GM19043 (cell line): Measurements from ENCODE around the gene HBA2.
"Not testable (repeated sequence)": the region's sequence is repeated elsewhere in the genome, so short reads cannot be mapped to it uniquely, and the experiment has no call there.

ENCODE experiments used
- ATAC-seq: cut with Tn5 transposase; IDR thresholded peaks from one replicate; pipeline ENCODE4 v1.9.1; 2021; ENCODE audit warnings: low read depth; ENCODE audit not compliant: unreplicated experiment

HBA2 gene

DNA sequence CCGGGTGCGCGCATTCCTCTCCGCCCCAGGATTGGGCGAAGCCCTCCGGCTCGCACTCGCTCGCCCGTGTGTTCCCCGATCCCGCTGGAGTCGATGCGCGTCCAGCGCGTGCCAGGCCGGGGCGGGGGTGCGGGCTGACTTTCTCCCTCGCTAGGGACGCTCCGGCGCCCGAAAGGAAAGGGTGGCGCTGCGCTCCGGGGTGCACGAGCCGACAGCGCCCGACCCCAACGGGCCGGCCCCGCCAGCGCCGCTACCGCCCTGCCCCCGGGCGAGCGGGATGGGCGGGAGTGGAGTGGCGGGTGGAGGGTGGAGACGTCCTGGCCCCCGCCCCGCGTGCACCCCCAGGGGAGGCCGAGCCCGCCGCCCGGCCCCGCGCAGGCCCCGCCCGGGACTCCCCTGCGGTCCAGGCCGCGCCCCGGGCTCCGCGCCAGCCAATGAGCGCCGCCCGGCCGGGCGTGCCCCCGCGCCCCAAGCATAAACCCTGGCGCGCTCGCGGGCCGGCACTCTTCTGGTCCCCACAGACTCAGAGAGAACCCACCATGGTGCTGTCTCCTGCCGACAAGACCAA lies at the start of gene HBA2:
Gene HBA2 (plus strand): TSS at position 503 of the 568 bp plus-strand sequence. CDS start 37 bp downstream, at position 540.
- not testable (repeated sequence) for ATAC-seq

GRCh38 chr16:123558-124350 lies 48.9 kb upstream of the HBA2 start:
- not testable (repeated sequence) for ATAC-seq

DNA sequence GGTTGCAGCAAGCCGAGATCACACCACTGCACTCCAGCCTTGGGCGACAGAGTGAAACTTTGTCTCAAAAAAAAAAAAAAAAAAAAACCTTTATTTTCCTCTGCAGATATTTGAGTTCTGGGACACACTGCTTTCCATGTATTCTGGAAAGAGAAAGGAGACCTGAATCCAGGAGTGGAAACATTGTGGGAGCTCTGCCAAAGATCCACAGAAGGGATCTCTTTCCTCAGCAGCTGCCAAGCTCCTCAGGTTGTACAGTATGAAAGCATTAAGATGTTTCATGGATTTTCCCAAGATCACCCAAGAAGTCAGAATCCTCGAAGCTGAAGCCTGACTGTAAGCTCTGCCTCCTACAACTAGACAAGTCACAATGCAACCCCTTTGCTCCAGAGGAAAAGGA lies 47.7 kb upstream of the HBA2 start:
- ATAC-seq, result no peak

- no peak for ATAC-seq
These were observed 43.6 kb upstream of the HBA2 start for GRCh38 chr16:129075-129474.

DNA sequence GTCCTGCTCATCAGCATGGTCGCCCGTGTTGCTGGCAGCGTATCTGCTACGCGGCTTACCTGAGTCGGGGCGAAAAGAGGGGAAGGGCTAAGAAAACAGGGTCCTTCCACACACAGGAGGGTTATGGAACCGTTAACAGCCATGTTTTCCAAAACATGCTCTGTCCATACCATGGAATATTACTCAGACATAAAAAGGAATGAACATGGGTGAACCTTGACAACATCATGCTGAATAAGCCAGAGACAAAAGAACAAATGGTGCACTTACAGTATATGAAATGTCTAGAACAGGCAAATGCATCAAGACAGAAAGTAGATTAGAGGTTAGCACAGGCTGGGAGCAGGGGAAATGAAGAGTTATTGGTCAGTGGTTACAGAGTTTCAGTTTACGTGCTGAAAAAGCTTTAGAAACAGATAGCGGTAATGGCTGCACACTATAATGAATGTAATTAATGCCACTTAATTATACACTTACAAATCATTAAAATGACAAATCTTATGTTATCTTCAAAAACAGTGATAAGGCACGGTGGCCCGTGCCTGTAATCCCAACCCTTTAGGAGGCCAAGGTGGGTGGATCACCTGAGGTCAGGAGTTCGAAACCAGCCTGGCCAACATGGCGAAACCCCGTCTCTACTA lies 42.0 kb upstream of the HBA2 start:
- ATAC-seq, result no peak

DNA sequence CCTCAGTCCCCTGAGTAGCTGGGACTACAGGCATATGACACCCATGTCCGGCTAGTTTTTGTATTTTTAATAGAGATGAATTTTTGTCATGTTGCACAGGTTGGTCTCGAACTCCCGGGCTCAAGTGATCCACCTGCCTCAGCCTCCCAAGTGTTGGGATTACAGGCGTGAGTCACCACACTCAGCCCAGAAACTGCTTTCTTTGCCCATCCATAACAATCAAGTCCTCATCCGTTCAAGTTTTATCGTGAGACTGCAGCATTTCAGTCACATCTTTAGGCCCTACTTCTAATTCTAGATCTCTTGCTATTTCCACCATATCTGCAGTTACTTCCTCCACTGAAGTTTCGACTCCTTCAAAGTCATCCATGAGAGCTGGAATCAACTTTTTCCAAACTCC lies 40.6 kb upstream of the HBA2 start:
- ATAC-seq, result no peak

GRCh38 chr16:133716-134115 lies 39.0 kb upstream of the HBA2 start:
- ATAC-seq, result no peak

- ATAC-seq, result no peak
These were observed 34.6 kb upstream of the HBA2 start for GRCh38 chr16:138049-138417.

DNA sequence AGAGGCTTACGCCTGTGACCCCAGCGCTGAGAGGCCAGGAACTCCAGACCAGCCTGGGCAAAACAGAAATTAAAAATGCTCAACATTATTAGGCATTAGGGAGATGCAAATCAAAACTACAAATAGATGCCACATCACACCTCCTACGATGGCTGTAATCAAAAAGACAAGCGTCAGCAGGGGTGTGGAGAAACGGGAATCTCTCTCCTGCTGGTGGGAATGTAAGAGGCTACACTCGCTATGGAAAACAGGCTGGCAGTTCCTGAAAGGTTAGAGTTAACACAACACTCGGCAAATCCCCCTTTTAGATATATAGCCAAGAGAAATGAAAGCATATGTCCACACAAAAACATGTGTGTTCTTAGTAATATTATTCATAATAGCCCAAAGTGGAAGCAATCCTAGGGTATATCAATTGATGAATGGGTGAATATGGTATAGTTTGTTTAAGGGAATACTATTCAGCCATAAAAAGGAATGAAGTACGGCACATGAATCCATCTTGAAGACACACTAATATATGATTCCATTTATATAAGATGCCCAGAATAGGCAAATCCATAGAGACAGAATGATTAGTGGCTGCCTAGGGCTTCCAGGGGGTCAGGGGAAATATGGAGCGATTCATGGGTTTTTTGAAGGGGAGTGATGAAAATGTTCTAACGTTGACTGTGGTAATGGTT lies 32.4 kb upstream of the HBA2 start:
- ATAC-seq, result no peak

- no peak for ATAC-seq
These were observed 30.2 kb upstream of the HBA2 start for GRCh38 chr16:142405-142967.

- no peak for ATAC-seq
These were observed 29.6 kb upstream of the HBA2 start for GRCh38 chr16:143047-143446.

- ATAC-seq, result no peak
These were observed 29.2 kb upstream of the HBA2 start for GRCh38 chr16:143456-143855.

DNA sequence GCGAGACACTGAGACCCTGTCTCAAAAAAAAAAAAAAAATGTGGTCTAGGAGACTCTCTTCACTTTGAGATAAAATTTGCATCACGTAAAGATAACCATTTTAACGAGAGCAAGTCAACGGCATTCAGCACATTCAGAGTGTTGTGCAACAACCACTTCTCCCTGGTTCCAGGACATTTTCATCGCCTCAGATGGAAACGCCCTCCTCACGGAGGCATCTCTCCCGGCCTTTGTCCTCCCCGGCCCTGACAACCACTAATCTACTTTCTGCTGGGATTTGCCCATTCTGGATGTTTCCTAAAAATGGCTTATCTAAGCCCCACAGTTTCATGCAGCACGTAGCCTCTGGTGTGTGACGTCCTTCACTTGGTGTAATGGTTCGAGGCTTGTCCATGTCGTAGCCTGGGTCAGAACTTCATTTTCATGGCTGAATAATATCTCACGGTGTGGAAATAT lies 27.9 kb upstream of the HBA2 start:
- no peak for ATAC-seq

DNA sequence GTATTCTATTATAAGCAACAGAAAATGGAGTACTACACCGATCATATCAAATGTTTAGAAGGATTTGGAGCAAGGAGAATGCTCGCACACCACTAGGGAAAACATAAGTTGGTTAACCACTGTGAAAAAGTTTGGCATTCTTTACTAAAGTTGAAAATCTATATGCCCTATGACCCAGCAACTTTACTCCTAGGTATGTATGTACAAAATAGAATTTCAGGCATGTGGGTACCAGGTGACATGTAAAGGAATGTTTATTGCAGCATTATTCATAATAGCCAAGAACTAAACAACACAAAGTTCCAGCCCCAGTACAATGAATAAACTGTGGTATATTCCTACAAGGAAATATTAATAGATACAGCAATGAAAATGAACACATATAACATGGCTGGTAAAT lies 26.0 kb upstream of the HBA2 start:
- no peak for ATAC-seq

- ATAC-seq, result no peak
These were observed 23.5 kb upstream of the HBA2 start for GRCh38 chr16:149024-149660.

GRCh38 chr16:152141-153128 lies 20.2 kb upstream of the HBA2 start, which contains the start of gene HBZ:
HBZ (plus strand) TSS chr16:152644; CDS start chr16:152910, 266 bp downstream.
- no peak for ATAC-seq

GRCh38 chr16:153129-153521 lies 19.6 kb upstream of the HBA2 start:
- ATAC-seq, result not testable (repeated sequence)

GRCh38 chr16:153550-154216 lies 19.0 kb upstream of the HBA2 start:
- not testable (repeated sequence) for ATAC-seq
